H1 (cell line): ENCODE measurements around the gene LTA. TPM values are rescaled to one million over a fixed set of nuclear protein-coding genes. Genes with fewer than 3 reads are reported as not detected.
A peak's percentile ranks its signal among the peaks of the same experiment; 100 is the strongest.

Source experiments
- CTCF ChIA-PET: fragments of 300-600 bp; sonication (Branson Sonifier 250); formaldehyde crosslinking; loops from one replicate; lab custom pipeline; 2021; ENCODE audit not compliant: partially characterized antibody; lab: Charles Lee
- POLR2A ChIA-PET: fragments of 300-600 bp; sonication (Branson Sonifier 250); formaldehyde crosslinking; loops from one replicate; lab custom pipeline; 2021; ENCODE audit warnings: inconsistent platforms; ENCODE audit not compliant: partially characterized antibody; lab: Charles Lee
- DNase-seq, 2 experiments: peaks; one replicate each; pipeline versions ENCODE4 v3.0.0 to v3.0.0-alpha.2; 2010 to 2022; ENCODE audit warnings: low spot score in 2 of 2, low read depth in 1 of 2, mixed read lengths in 1 of 2
- FAIRE-seq: peaks from 2 replicates; lab custom pipeline; 2011; peaks lifted over from hg19 to GRCh38; lab: Jason Lieb, UNC
- H2AFZ ChIP-seq: 2 replicates; pipeline ENCODE4 v1.8.1; 2012; ENCODE audit warnings: low read length, inconsistent platforms
- H2AK5ac ChIP-seq: 2 replicates; pipeline ENCODE4 v1.6.1; 2013; ENCODE audit warnings: low read depth, low read length
- H2BK120ac ChIP-seq: replicated peaks from 2 replicates; pipeline ENCODE3; 2013; ENCODE audit warnings: low read depth, low read length, inconsistent platforms
- H2BK12ac ChIP-seq: 2 replicates; pipeline ENCODE4 v1.6.1; 2013; ENCODE audit warnings: low read depth, low read length
- H2BK15ac ChIP-seq: 2 replicates; pipeline ENCODE4 v1.6.1; 2013; ENCODE audit warnings: low read length
- H2BK20ac ChIP-seq: 2 replicates; pipeline ENCODE4 v1.6.1; 2013; ENCODE audit warnings: low read length
- H2BK5ac ChIP-seq: 2 replicates; pipeline ENCODE4 v1.6.1; 2013; ENCODE audit warnings: low read depth, low read length
- H3K14ac ChIP-seq: 2 replicates; pipeline ENCODE4 v1.6.1; 2013; ENCODE audit warnings: inconsistent platforms; ENCODE audit not compliant: insufficient read length
- H3K18ac ChIP-seq: 2 replicates; pipeline ENCODE4 v1.6.1; 2013; ENCODE audit warnings: low read length; ENCODE audit errors: extremely low read depth
- H3K23ac ChIP-seq: 2 replicates; pipeline ENCODE4 v1.6.1; 2013; ENCODE audit warnings: inconsistent platforms; ENCODE audit not compliant: insufficient read length
- H3K23me2 ChIP-seq: 2 replicates; pipeline ENCODE4 v1.6.1; 2013; ENCODE audit warnings: low read depth, low read length
- H3K27ac ChIP-seq: 2 replicates; pipeline ENCODE4 v1.6.1; 2011; ENCODE audit warnings: low read depth, low read length, inconsistent platforms
- H3K27me3 ChIP-seq, 4 experiments: replicated peaks in 1 of 4; 1 replicate in 1 of 4; 2 replicates in 3 of 4; pipeline versions ENCODE4 v1.6.1 to v1.8.1; 2011 to 2013; ENCODE audit warnings: low read length in 3 of 4, mild to moderate bottlenecking in 3 of 4, inconsistent platforms in 2 of 4, mixed read lengths in 2 of 4, moderate library complexity in 1 of 4; ENCODE audit not compliant: control insufficient read depth in 3 of 4, insufficient read depth in 3 of 4; ENCODE audit errors: extremely low read depth in 1 of 4
- H3K36me3 ChIP-seq, 4 experiments: 2 replicates each; pipeline versions ENCODE4 v1.6.1 to v1.8.1; 2011 to 2013; ENCODE audit warnings: mild to moderate bottlenecking in 4 of 4, low read length in 3 of 4, moderate library complexity in 2 of 4, control low read depth in 1 of 4, inconsistent platforms in 1 of 4; ENCODE audit not compliant: insufficient read depth in 4 of 4, control insufficient read depth in 2 of 4
- H3K4ac ChIP-seq: replicated peaks from 2 replicates; pipeline ENCODE3; 2013; ENCODE audit warnings: low read length, low read depth, mixed read lengths, inconsistent platforms; ENCODE audit not compliant: insufficient read length
- H3K4me1 ChIP-seq, 4 experiments: replicated peaks in 1 of 4; 1 replicate in 1 of 4; 2 replicates in 3 of 4; pipeline versions ENCODE4 v1.6.1 to v1.8.1; 2011 to 2013; ENCODE audit warnings: low read length in 3 of 4, inconsistent platforms in 2 of 4, mixed read lengths in 1 of 4; ENCODE audit not compliant: insufficient read depth in 4 of 4, control insufficient read depth in 3 of 4
- H3K4me2 ChIP-seq, 2 experiments: 2 replicates each; pipeline versions ENCODE4 v1.6.1 to v1.8.1; 2011 to 2013; ENCODE audit warnings: low read depth in 2 of 2, low read length in 2 of 2, control low read depth in 1 of 2, inconsistent platforms in 1 of 2, mild to moderate bottlenecking in 1 of 2; ENCODE audit not compliant: insufficient read depth in 1 of 2
- H3K4me3 ChIP-seq, 4 experiments: fragments of 200-600, 300-600 bp in 1 of 4; sonication (generic), shearing (Covaris generic), sonication (Bioruptor Twin) in 1 of 4; 2 replicates each; pipeline versions ENCODE4 v1.5.1 to v1.8.1; 2011 to 2016; ENCODE audit warnings: low read length in 4 of 4, low read depth in 3 of 4, control low read depth in 2 of 4, inconsistent platforms in 2 of 4, mild to moderate bottlenecking in 2 of 4, mixed read lengths in 1 of 4, moderate library complexity in 1 of 4; ENCODE audit not compliant: insufficient read depth in 2 of 4; ENCODE audit errors: extremely low read depth in 1 of 4
- H3K56ac ChIP-seq: replicated peaks from 2 replicates; pipeline ENCODE3; 2013; ENCODE audit warnings: low read depth, mild to moderate bottlenecking, mixed read lengths, low read length, inconsistent platforms; ENCODE audit not compliant: insufficient read length
- H3K79me1 ChIP-seq: 2 replicates; pipeline ENCODE4 v1.6.1; 2013; ENCODE audit warnings: low read depth, low read length, control low read depth
- H3K79me2 ChIP-seq, 2 experiments: 2 replicates each; pipeline versions ENCODE4 v1.6.1 to v1.8.1; 2012 to 2013; ENCODE audit warnings: low read length in 2 of 2, mild to moderate bottlenecking in 2 of 2, inconsistent platforms in 1 of 2; ENCODE audit not compliant: insufficient read depth in 2 of 2, control insufficient read depth in 1 of 2
- H3K9ac ChIP-seq, 4 experiments: replicated peaks in 1 of 4; 1 replicate in 1 of 4; 2 replicates in 3 of 4; pipeline versions ENCODE4 v1.6.1 to v1.8.1; 2011 to 2013; ENCODE audit warnings: low read depth in 3 of 4, low read length in 3 of 4, control low read depth in 2 of 4, mild to moderate bottlenecking in 2 of 4, moderate library complexity in 2 of 4, inconsistent platforms in 1 of 4; ENCODE audit errors: extremely low read depth in 1 of 4
- H3K9me3 ChIP-seq, 2 experiments: 2 replicates each; pipeline versions ENCODE4 v1.6.1 to v1.8.1; 2012 to 2013; ENCODE audit warnings: mild to moderate bottlenecking in 2 of 2, moderate library complexity in 2 of 2, control low read depth in 1 of 2, inconsistent platforms in 1 of 2, low read depth in 1 of 2, low read length in 1 of 2, mixed read lengths in 1 of 2; ENCODE audit not compliant: insufficient read depth in 2 of 2
- H4K20me1 ChIP-seq, 2 experiments: replicated peaks in 1 of 2; 2 replicates each; pipeline versions ENCODE3 to v1.8.1; 2011 to 2013; ENCODE audit warnings: inconsistent platforms in 2 of 2, low read length in 2 of 2, mild to moderate bottlenecking in 1 of 2; ENCODE audit not compliant: insufficient read depth in 2 of 2, control insufficient read depth in 1 of 2
- H4K5ac ChIP-seq: 2 replicates; pipeline ENCODE4 v1.6.1; 2013; ENCODE audit warnings: low read length, low read depth, mixed read lengths, inconsistent platforms; ENCODE audit not compliant: insufficient read length
- H4K8ac ChIP-seq: 2 replicates; pipeline ENCODE4 v1.8.0; 2013; ENCODE audit warnings: mild to moderate bottlenecking, moderate library complexity, low read length, inconsistent platforms; ENCODE audit not compliant: insufficient read depth; ENCODE audit errors: extremely low read depth
- H4K91ac ChIP-seq: replicated peaks from 2 replicates; pipeline ENCODE3; 2013; ENCODE audit warnings: low read length, mixed read lengths, inconsistent platforms; ENCODE audit not compliant: insufficient read length
- ASH2L ChIP-seq: fragments of 200-600, 300-600 bp; sonication (generic); IDR thresholded peaks from one replicate; pipeline ENCODE4 v1.7.1; 2017; ENCODE audit warnings: low read length
- ATF2 ChIP-seq: IDR thresholded peaks from 2 replicates; pipeline ENCODE4 v1.6.1; 2012; ENCODE audit warnings: low read length, inconsistent platforms
- GABPA ChIP-seq: IDR thresholded peaks from 2 replicates; pipeline ENCODE4 v1.6.1; 2011; ENCODE audit warnings: mild to moderate bottlenecking, low read length, moderate library complexity, borderline replicate concordance; ENCODE audit not compliant: insufficient read depth
- JUND ChIP-seq: IDR thresholded peaks from 2 replicates; pipeline ENCODE4 v1.6.1; 2011; ENCODE audit warnings: mild to moderate bottlenecking, improper control_type of control experiment, low read length
- KDM1A ChIP-seq: fragments of 200-600, 300-600 bp; sonication (generic); IDR thresholded peaks from 2 replicates; pipeline ENCODE4 v1.7.1; 2016; ENCODE audit warnings: mild to moderate bottlenecking, low read length, borderline replicate concordance
- KDM5A ChIP-seq: fragments of 200-600 bp; IDR thresholded peaks from 2 replicates; pipeline ENCODE4 v1.7.1; 2012; ENCODE audit warnings: mild to moderate bottlenecking, low read length, inconsistent platforms, mixed read lengths
- MAFK ChIP-seq: IDR thresholded peaks from 2 replicates; pipeline ENCODE4 v1.6.1; 2012; ENCODE audit warnings: low read depth, mild to moderate bottlenecking, improper control_type of control experiment, low read length
- MAX ChIP-seq: IDR thresholded peaks from 2 replicates; pipeline ENCODE4 v1.6.1; 2012; ENCODE audit warnings: inconsistent platforms
- NRF1 ChIP-seq: IDR thresholded peaks from 2 replicates; pipeline ENCODE4 v1.6.1; 2011; ENCODE audit warnings: mild to moderate bottlenecking, low read depth, low read length, improper control_type of control experiment
- SIRT6 ChIP-seq: IDR thresholded peaks from one replicate; pipeline ENCODE4 v1.7.1; 2012; ENCODE audit warnings: low read length, inconsistent platforms
- TAF7 ChIP-seq: optimal IDR thresholded peaks from 2 replicates; pipeline ENCODE3; 2011; ENCODE audit warnings: low read depth, mild to moderate bottlenecking, inconsistent platforms, low read length, moderate library complexity, borderline replicate concordance
- WGBS, 2 experiments: shearing (Covaris generic) in 1 of 2; methylation state at CpG; one replicate each; pipeline versions ENCODE4 v1.1.6 to v1.1.7; 2013 to 2015; ENCODE audit warnings: low lambda C conversion rate in 2 of 2, mixed read lengths in 2 of 2, inconsistent platforms in 1 of 2, low coverage in 1 of 2, missing lambda C conversion rate in 1 of 2; ENCODE audit not compliant: insufficient replicate concordance in 2 of 2, insufficient coverage in 1 of 2, insufficient read length in 1 of 2; ENCODE audit errors: extremely low coverage in 1 of 2, missing lambda C conversion rate in 1 of 2; 5-methylcytosine and 5-hydroxymethylcytosine counted together
- polyA plus RNA-seq, 7 experiments: library from polyadenylated mRNA; depleted of rRNA in 3 of 7; stranded (reverse) in 5 of 7; unstranded in 2 of 7; fragments of >200 nt in 5 of 7; fragments of 200-250 nt in 2 of 7; gene quantifications; 1 replicate in 5 of 7; 2 replicates in 1 of 7; 4 replicates in 1 of 7; pipeline versions ENCODE4 v1.2.1 to v1.2.3, GENCODE V29; 2011 to 2013; ENCODE audit warnings: missing spikeins in 2 of 7, mixed read lengths in 2 of 7
- total RNA-seq: library from RNA; stranded (reverse); fragmentation: NEBNext Ultra II Directional; extraction: Animal tissue kit (Norgen Biotek cat#: 25700); gene quantifications from 2 replicates; pipeline ENCODE4 v1.2.1, GENCODE V29; 2021

LTA gene
- total and polyA plus RNA-seq, 2 of the 8 experiments (the other 6 are each of a cell fraction or from before 2014, with no cell fraction given): not detected

- H3K27me3 ChIP-seq: peaks cover 0 to 7% (median 6%) of the 10 kb centered on the region in 4 experiments; a peak in 5 of 7 replicates
- CTCF ChIA-PET: interaction anchor here (0.9 to 19.2 kb wide), 8 partner anchors 11 to 89 kb away, joined by 3 to 640 read pairs (median 6); partner anchors contain the start of genes ATP6V1G2, GPANK1, LST1 and LTB
- no peak for TF ChIP-seq KDM1A
- TF ChIP-seq SIRT6: no peak
- no peak for TF ChIP-seq KDM5A
- TF ChIP-seq ATF2: no peak
- no peak for TF ChIP-seq ASH2L
- no peak for TF ChIP-seq MAX
- no peak for TF ChIP-seq JUND
- TF ChIP-seq NRF1: no peak
- no peak for TF ChIP-seq MAFK
- TF ChIP-seq TAF7: no peak
- no peak for TF ChIP-seq GABPA
Observed at GRCh38 chr6:31575335-31575901, 3.3 kb downstream of the LTA start, which contains the start of gene TNF. Gene TNF (plus strand): TSS chr6:31575565. CDS start chr6:31575742, 177 bp downstream.

More at GRCh38 chr6:31575335-31575901, 3.3 kb downstream of the LTA start, which contains the start of gene TNF:
- no peak within 1 kb of the TSS for H2AFZ ChIP-seq
- no peak within 1 kb of the TSS for H3K4ac ChIP-seq
- no peaks in the 10 kb centered on the region for H3K79me1 ChIP-seq
- no peaks in the 10 kb centered on the region for H3K79me2 ChIP-seq
- no peak within 1 kb of the TSS for H3K4me3 ChIP-seq
- FAIRE-seq (no peak), DNase-seq (no peak)
- no peak within 1 kb of the TSS for H3K9ac ChIP-seq
- H3K14ac ChIP-seq: no peak within 1 kb of the TSS
- H2BK20ac ChIP-seq: no peak within 1 kb of the TSS
- H3K9me3 ChIP-seq: no peaks in the 10 kb centered on the region
- peaks cover 2% of the 10 kb centered on the region; the same call in 1 of the 2 replicates for H3K23me2 ChIP-seq
- H2BK5ac ChIP-seq: no peak within 1 kb of the TSS
- no peak within 1 kb of the TSS for H2BK12ac ChIP-seq
- no peak within 1 kb of the TSS for H3K18ac ChIP-seq
- H3K4me1 ChIP-seq: peaks cover 0 to 3% (median 0%) of the 10 kb centered on the region in 4 experiments; a peak in 3 of 7 replicates
- no peak within 1 kb of the TSS for H4K5ac ChIP-seq
- no peak within 1 kb of the TSS for H3K56ac ChIP-seq
- H2BK120ac ChIP-seq: no peak within 1 kb of the TSS
- H3K36me3 ChIP-seq: no peaks in the 10 kb centered on the region
- no peak within 1 kb of the TSS for H4K91ac ChIP-seq
- H4K20me1 ChIP-seq: no peaks in the 10 kb centered on the region
- no peak within 1 kb of the TSS for H3K27ac ChIP-seq
- H3K4me2 ChIP-seq: no peak within 1 kb of the TSS
- POLR2A ChIA-PET: interaction anchor here (0.6 to 12.2 kb wide), 13 partner anchors 8 to 299 kb away, joined by 3 to 110 read pairs (median 3); partner anchors contain the start of genes ATP6V1G2, DDX39B, GPANK1 and LST1
- no peak within 1 kb of the TSS for H2BK15ac ChIP-seq
- H3K23ac ChIP-seq: no peak within 1 kb of the TSS
- no peak within 1 kb of the TSS for H2AK5ac ChIP-seq
- WGBS, 2 experiments: 87% methylated on average over 17 of the region's 19 CpGs; no CpG with 5 or more reads in 1 of the 2 experiments
- H4K8ac ChIP-seq: peak within 1 kb of the TSS; percentile 51; the same call in 1 of the 2 replicates
